ENCODE data around the gene SUSD2.

- TF ChIP-seq ZFP30 (CRISPR knock-in tag; IDR thresholded peaks at IDR 0.05) (no peak), PATZ1 (CRISPR knock-in tag; IDR thresholded peaks at IDR 0.05; ENCODE audit: borderline replicate concordance) (no peak)
These were observed 11.1 kb upstream of the SUSD2 start for GRCh38 chr22:24170188-24170587.

All from SK-N-SH treated with all-trans-retinoic acid at 6 μM for 48 hours (cell line).